GM13977 (cell line): ENCODE results near the gene CHDH.
A peak's percentile ranks its signal among the peaks of the same experiment; 100 is the strongest.

Source experiments
- DNase-seq: peaks from one replicate; pipeline ENCODE4 v3.0.0; 2012; ENCODE audit warnings: low spot score
- in situ Hi-C: fragments of 300-500 bp; cut with MboI; formaldehyde crosslinking; loops from one replicate; pipeline ENCODE4 v1.12.0; 2022; ENCODE audit warnings: low sequenced_read_pairs, low pct_unique_long_range_greater_than_20kb, mixed read lengths, inconsistent platforms; ENCODE audit not compliant: unreplicated experiment
- TF ChIP-seq, protein P1 (sequence below): IDR thresholded peaks from 2 replicates; pipeline ENCODE4 v1.5.1; 2012; ENCODE audit warnings: mild to moderate bottlenecking, control low read depth; ENCODE audit not compliant: insufficient read depth; ENCODE audit errors: extremely low read depth, missing control alignments

Gene CHDH

GRCh38 chr3:53844262-53845102, 1.7 kb downstream of the CHDH start:
- DNase-seq, result no peak
- TF ChIP-seq, protein P1, sequence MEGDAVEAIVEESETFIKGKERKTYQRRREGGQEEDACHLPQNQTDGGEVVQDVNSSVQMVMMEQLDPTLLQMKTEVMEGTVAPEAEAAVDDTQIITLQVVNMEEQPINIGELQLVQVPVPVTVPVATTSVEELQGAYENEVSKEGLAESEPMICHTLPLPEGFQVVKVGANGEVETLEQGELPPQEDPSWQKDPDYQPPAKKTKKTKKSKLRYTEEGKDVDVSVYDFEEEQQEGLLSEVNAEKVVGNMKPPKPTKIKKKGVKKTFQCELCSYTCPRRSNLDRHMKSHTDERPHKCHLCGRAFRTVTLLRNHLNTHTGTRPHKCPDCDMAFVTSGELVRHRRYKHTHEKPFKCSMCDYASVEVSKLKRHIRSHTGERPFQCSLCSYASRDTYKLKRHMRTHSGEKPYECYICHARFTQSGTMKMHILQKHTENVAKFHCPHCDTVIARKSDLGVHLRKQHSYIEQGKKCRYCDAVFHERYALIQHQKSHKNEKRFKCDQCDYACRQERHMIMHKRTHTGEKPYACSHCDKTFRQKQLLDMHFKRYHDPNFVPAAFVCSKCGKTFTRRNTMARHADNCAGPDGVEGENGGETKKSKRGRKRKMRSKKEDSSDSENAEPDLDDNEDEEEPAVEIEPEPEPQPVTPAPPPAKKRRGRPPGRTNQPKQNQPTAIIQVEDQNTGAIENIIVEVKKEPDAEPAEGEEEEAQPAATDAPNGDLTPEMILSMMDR, result no peak
- in situ Hi-C loops, result no loop called here

DNA sequence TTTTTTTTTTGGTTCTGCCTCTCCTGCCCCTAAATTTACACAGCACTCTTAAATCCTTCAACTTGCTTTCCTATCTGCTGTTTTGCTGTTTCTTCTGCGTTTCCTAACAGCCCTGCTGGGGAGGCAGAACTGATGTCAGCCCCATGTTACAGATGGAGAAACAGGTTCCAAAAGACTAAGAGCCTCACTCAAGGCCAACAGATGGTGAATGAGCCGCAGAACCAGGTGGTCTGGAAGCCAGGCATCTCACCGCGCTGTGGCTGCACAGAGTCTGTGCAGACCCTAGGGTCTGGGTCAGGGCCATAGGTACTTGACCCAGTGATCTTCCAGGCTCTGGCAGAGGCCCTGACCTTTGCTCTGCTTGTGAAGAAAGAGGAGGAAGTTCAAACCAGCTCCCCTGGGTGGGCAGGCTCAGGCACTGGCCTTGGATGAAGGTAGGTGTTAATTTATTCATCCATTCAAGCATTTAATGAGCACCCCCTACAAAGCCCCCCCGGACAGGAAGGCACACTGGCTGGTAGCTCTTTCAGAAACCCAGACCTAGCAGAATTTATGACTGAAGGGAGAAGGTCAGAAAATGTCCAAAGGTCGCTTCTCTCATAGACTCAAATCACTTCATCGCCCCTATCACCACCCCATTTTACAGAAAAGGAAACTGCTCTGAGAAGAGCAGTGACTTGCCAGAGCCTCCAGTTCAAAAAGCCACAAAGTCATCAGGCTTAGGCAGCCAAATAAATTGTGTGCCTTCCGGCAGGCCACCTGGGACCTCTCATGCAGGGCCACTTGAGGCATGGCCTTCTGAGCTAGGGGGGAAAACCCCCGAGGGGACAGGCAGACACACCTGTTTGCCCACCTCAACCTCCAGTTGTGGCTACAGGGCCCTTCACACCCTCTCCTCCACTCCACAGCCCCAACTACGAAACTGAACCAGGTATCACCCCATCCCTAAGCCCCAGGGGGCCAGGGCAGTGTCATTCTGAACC, 2.7 kb downstream of the CHDH start:
- peak; percentile 51 for DNase-seq
- in situ Hi-C loops, result no loop called here
- TF ChIP-seq, protein P1, result no peak

GRCh38 chr3:53842436-53843194, 3.6 kb downstream of the CHDH start:
- TF ChIP-seq, protein P1, result no peak
- in situ Hi-C loops, result no loop called here
- peak; percentile 36 for DNase-seq

DNA sequence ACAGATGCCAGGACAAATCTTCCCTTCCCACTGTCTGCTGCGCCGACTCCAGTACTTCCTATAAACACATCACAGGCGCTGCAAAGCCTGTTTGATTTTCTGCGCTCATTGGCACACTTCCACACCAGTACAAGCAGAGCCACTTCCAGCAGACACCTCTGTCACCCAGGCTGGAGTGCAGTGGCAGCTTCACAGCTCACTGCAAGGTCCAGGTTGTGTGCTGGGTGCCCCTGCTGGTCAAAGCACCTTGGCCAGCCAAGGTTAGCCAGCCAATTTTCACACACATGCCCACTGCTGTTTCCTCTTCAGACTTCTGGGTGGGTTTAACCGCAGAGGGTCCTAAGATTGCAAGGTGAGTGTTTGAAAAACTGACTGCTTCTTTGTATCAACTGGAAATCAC, 4.9 kb downstream of the CHDH start:
- TF ChIP-seq, protein P1, result no peak

DNA sequence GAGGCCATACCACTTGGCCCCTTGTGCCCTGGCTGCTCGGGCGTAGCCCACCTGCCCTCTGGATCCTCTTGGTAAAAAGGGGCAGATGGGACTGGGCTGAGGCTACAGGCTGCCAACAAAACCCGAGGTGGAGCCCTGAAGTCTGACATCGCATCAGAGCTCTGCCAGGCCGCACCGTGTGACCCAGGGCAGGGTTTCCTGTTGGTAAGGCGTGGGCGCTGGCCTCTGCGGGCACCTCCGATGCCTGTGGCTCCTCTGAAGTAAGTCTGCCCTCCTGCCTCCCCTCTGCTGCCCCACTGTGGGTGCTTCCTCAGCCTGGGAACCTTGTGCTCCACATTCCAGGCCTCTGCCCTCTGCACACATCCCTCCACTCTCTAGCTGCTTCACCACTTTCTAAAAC, 8.9 kb downstream of the CHDH start:
- in situ Hi-C loops, result no loop called here
- TF ChIP-seq, protein P1, result no peak
- DNase-seq, result no peak

More for the DNA sequence above, 4.9 kb downstream of the CHDH start:
- in situ Hi-C loops, result no loop called here
- DNase-seq, result no peak
